ENCODE results near the gene MGAT5.

MGAT5 gene

DNA sequence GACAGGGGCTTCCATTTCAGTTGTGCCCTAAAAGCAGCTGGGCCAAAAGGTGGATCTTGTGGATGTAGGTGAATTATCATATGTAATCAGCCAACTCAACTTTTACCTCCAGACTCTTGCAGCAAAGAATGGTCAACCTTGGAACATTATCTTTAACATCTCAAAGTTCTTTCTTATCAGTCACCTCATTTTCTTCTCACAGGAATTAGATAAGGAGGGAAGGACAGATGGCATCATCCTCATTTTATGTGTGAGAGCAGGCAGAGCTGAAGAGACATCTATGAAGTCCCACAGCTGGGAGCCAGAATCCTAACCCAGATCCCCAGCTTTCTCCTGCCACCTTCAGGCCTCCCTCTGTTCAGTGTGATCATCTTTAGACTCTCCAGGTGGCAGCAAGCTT is 182.1 kb downstream of the MGAT5 start:
- H3K4me3 ChIP-seq (ENCODE audit: extremely low read depth, insufficient read depth, low read length, poor library complexity, severe bottlenecking): no peak overlapping the region
- peaks cover 34% of the 10 kb centered on the region for H3K36me3 ChIP-seq (ENCODE audit: control insufficient read depth, insufficient read depth, low read length)
- no peaks in the 10 kb centered on the region for H3K9me3 ChIP-seq (ENCODE audit: control insufficient read depth, low read length)
- H3K27ac ChIP-seq (ENCODE audit: low read depth, low read length, severe bottlenecking): no peak overlapping the region
- H3K4me1 ChIP-seq (ENCODE audit: control insufficient read depth, insufficient read depth, low read length, poor library complexity, severe bottlenecking): peaks cover 22% of the 10 kb centered on the region

DNA sequence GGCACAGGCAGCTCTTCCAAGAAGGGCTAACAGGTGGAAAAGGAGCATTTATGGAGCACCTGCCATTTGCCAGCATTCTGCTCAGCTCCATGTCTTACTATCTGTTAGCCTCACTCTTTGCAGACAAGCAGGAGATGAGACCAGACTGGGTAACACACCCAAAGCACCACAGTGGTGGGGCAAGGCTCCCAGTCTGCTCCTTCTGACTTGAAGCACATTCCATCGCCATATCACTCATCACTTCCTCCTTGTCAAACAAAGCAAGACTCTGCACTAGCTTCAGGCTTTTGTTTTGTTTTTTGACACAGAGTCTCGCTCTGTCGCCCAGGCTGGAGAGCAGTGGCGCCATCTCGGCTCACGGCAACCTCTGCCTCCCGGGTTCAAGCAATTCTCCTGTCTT is 182.8 kb downstream of the MGAT5 start:
- WGBS, 2 experiments (ENCODE audit: insufficient coverage in 2 of 2): 93 to 100% methylated on average over 7 of the region's 7 CpGs
- H3K9me3 ChIP-seq (ENCODE audit: control insufficient read depth, low read length): no peaks in the 10 kb centered on the region
- H3K4me3 ChIP-seq (ENCODE audit: extremely low read depth, insufficient read depth, low read length, poor library complexity, severe bottlenecking): no peak overlapping the region
- peaks cover 34% of the 10 kb centered on the region for H3K36me3 ChIP-seq (ENCODE audit: control insufficient read depth, insufficient read depth, low read length)
- H3K27ac ChIP-seq (ENCODE audit: low read depth, low read length, severe bottlenecking): no peak overlapping the region
- H3K4me1 ChIP-seq (ENCODE audit: control insufficient read depth, insufficient read depth, low read length, poor library complexity, severe bottlenecking): peaks cover 14% of the 10 kb centered on the region

DNA sequence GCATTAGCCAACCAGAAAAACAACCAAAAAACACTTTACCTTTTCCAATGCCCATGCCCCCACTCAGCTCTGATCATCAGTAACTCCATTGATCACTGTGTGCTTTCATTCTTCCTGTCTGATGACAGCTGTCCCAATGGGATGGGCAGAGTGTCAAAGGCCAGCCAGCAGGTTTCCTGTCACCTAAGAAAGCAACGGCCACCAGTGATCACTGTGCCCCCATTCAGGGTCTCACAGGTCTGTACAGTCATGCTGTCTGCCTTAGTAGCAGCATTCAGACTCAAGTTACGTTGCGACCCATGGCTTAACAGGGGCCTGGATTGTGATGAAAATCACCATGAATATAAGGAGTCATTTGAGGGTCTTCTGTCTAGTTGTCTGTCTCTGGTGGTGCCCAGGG is 184.5 kb downstream of the MGAT5 start:
- Histone ChIP-seq H3K36me3 (ENCODE audit: control insufficient read depth, insufficient read depth, low read length) (peaks cover 35% of the 10 kb centered on the region), H3K27ac (ENCODE audit: low read depth, low read length, severe bottlenecking) (no peak overlapping the region), H3K4me3 (ENCODE audit: extremely low read depth, insufficient read depth, low read length, poor library complexity, severe bottlenecking) (no peak overlapping the region), H3K9me3 (ENCODE audit: control insufficient read depth, low read length) (no peaks in the 10 kb centered on the region), H3K4me1 (ENCODE audit: control insufficient read depth, insufficient read depth, low read length, poor library complexity, severe bottlenecking) (no peaks in the 10 kb centered on the region)
- 90 to 94% methylated on average over 3 of the region's 3 CpGs for WGBS, 2 experiments (ENCODE audit: insufficient coverage in 2 of 2)

DNA sequence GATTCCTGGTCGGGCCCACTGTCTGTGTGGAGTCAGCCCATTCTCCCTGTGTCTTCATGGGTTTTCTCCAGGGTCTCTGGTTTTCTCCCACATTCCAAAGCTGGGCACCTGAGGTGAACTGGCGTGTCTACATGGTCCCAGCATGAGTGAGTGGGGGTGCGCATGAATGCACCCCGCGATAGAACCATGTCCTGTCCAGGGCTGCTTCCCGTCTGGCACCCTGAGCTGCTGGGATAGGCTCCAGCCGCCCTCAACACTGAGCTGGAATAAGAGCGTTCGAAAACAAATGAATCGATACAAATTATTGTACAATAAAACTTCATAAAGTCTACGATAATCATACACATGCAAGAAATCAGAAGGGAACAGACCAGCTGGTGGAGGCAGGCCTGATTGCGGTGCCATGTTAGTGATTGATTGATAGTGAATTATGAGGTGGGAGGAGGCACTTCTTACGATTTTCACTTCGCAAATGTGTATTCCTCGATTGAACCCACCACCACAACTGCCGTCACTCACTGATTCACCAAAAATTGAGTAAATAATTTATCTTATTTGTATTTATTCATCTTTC is 186.6 kb downstream of the MGAT5 start:
- 91 to 99% methylated on average over 7 to 9 of the region's 16 CpGs for WGBS, 2 experiments (ENCODE audit: insufficient coverage in 2 of 2)
- H3K4me3 ChIP-seq (ENCODE audit: extremely low read depth, insufficient read depth, low read length, poor library complexity, severe bottlenecking): no peak overlapping the region
- H3K4me1 ChIP-seq (ENCODE audit: control insufficient read depth, insufficient read depth, low read length, poor library complexity, severe bottlenecking): no peaks in the 10 kb centered on the region
- H3K9me3 ChIP-seq (ENCODE audit: control insufficient read depth, low read length): no peaks in the 10 kb centered on the region
- H3K27ac ChIP-seq (ENCODE audit: low read depth, low read length, severe bottlenecking): no peak overlapping the region
- peaks cover 30% of the 10 kb centered on the region for H3K36me3 ChIP-seq (ENCODE audit: control insufficient read depth, insufficient read depth, low read length)

DNA sequence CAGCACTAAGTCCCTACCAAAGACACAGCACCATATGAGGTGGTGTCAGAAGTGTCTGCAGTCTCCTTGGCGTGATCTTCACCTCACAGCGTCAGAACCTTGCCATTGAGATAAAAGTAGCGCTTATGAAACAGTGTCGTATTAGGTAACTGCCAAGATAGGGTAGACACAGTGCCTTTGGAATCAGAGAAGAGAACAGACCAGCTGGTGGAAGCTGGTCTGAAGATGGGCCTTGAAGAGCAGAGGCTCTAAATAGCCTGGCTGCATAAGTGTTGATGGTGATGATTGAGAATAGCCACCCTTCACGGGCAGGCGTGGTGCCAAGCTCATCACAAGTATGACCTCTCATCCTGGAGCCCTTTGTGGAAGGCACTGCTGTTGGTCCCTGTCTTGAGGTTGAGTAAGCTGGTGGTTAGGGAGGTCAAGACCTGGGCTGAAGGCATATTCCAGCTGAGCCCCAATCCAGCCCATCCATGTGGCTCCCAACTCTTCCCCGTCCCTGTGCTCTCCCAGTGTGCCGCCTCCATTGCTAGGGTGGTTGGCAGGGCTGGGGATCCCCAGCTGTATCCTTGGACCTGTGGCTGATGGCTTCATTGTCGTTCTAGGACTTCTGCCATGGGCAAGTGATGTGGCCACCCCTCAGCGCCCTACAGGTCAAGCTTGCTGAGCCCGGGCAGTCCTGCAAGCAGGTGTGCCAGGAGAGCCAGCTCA is 187.4 kb downstream of the MGAT5 start:
- 90 to 93% methylated on average over 8 to 11 of the region's 11 CpGs for WGBS, 2 experiments (ENCODE audit: insufficient coverage in 2 of 2)
- peaks cover 25% of the 10 kb centered on the region for H3K36me3 ChIP-seq (ENCODE audit: control insufficient read depth, insufficient read depth, low read length)
- no peak overlapping the region for H3K27ac ChIP-seq (ENCODE audit: low read depth, low read length, severe bottlenecking)
- peaks cover 6% of the 10 kb centered on the region for H3K4me1 ChIP-seq (ENCODE audit: control insufficient read depth, insufficient read depth, low read length, poor library complexity, severe bottlenecking)
- H3K4me3 ChIP-seq (ENCODE audit: extremely low read depth, insufficient read depth, low read length, poor library complexity, severe bottlenecking): no peak overlapping the region
- H3K9me3 ChIP-seq (ENCODE audit: control insufficient read depth, low read length): no peaks in the 10 kb centered on the region

DNA sequence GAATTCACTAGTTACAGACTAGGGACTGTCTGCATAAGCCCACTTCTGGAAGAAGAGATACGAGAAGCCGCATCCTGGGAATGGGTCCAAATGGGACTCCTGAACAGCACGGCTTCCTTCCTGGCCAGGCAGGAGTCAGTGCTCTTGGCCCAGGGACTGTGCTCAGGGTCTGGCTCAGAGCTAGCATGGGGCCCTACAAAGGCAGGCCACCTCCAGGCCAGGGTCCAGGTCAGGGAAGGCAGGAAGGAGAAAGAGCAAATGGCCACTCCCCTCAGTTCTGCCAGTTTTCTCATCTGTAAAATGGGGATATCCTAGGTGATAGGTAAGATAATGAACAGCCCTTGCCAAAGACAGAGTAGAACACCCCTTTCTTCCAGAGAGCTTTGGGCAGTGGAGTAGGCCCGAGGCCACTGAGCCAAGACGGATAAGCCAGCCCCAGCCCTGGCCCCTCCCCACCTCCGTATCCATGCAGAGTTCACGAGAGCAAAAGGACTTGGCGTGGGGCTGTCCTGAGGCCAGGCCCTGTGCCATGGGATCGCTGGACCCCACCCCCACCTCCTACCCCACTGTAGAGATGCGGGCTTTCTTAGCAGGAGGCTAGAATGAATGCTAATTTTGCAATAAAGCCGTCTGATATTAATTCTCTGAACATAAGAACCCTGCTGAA is 190.1 kb downstream of the MGAT5 start:
- Histone ChIP-seq H3K9me3 (ENCODE audit: control insufficient read depth, low read length) (no peaks in the 10 kb centered on the region), H3K4me1 (ENCODE audit: control insufficient read depth, insufficient read depth, low read length, poor library complexity, severe bottlenecking) (peaks cover 8% of the 10 kb centered on the region), H3K36me3 (ENCODE audit: control insufficient read depth, insufficient read depth, low read length) (peaks cover 19% of the 10 kb centered on the region), H3K4me3 (ENCODE audit: extremely low read depth, insufficient read depth, low read length, poor library complexity, severe bottlenecking) (no peak overlapping the region), H3K27ac (ENCODE audit: low read depth, low read length, severe bottlenecking) (no peak overlapping the region)
- 89 to 95% methylated on average over 4 to 7 of the region's 11 CpGs for WGBS, 2 experiments (ENCODE audit: insufficient coverage in 2 of 2)

DNA sequence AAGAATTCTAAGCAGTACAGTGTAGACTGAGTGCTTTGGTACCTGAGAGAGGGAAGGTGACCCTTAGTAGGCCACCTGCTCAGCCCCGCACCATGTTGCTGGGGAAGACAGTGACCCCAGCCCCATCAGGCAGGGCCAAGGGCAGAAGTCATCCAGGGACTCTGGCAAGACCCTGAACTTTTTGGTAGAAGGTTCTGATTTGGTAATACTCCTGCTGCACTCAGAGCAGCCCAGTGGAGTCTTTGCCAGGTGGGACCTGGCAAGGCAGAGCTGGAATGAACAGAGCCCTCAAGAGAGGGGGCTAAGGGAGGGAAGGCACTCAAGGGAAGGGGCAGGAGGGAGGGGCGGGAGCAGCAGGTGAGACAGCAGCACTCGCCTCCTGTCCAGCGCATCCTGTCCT is 191.2 kb downstream of the MGAT5 start:
- Histone ChIP-seq H3K4me3 (ENCODE audit: extremely low read depth, insufficient read depth, low read length, poor library complexity, severe bottlenecking) (no peak overlapping the region), H3K27ac (ENCODE audit: low read depth, low read length, severe bottlenecking) (no peak overlapping the region)
- 97 to 100% methylated on average over 4 of the region's 4 CpGs for WGBS, 2 experiments (ENCODE audit: insufficient coverage in 2 of 2)

DNA sequence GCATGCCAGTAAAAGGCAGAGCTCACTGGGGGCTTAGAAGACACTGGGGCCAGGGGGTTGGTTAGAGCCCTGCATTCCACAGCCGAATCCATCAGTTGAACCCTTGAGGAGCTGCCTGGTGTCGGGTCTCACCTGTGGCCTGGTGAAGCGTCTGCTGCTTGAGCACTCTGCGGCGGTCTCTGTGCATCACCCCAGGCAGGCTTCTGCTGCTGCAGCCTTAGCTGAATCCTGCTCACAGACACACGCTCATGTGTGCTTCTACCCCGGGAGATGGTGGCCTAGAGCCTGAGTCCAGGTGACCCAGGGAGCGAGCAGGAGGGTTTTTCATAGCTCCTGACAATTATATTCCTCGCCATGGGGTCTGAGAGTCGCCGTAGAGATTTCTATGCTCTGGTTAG is 192.1 kb downstream of the MGAT5 start:
- no peak overlapping the region for H3K27ac ChIP-seq (ENCODE audit: low read depth, low read length, severe bottlenecking)
- WGBS, 2 experiments (ENCODE audit: insufficient coverage in 2 of 2): 93% methylated on average over 11 of the region's 11 CpGs
- H3K4me1 ChIP-seq (ENCODE audit: control insufficient read depth, insufficient read depth, low read length, poor library complexity, severe bottlenecking): peaks cover 8% of the 10 kb centered on the region
- peaks cover 11% of the 10 kb centered on the region for H3K36me3 ChIP-seq (ENCODE audit: control insufficient read depth, insufficient read depth, low read length)
- H3K9me3 ChIP-seq (ENCODE audit: control insufficient read depth, low read length): no peaks in the 10 kb centered on the region
- H3K4me3 ChIP-seq (ENCODE audit: extremely low read depth, insufficient read depth, low read length, poor library complexity, severe bottlenecking): no peak overlapping the region

More for the DNA sequence above, 191.2 kb downstream of the MGAT5 start:
- H3K9me3 ChIP-seq (ENCODE audit: control insufficient read depth, low read length): no peaks in the 10 kb centered on the region
- peaks cover 15% of the 10 kb centered on the region for H3K36me3 ChIP-seq (ENCODE audit: control insufficient read depth, insufficient read depth, low read length)
- H3K4me1 ChIP-seq (ENCODE audit: control insufficient read depth, insufficient read depth, low read length, poor library complexity, severe bottlenecking): peaks cover 8% of the 10 kb centered on the region

DNA sequence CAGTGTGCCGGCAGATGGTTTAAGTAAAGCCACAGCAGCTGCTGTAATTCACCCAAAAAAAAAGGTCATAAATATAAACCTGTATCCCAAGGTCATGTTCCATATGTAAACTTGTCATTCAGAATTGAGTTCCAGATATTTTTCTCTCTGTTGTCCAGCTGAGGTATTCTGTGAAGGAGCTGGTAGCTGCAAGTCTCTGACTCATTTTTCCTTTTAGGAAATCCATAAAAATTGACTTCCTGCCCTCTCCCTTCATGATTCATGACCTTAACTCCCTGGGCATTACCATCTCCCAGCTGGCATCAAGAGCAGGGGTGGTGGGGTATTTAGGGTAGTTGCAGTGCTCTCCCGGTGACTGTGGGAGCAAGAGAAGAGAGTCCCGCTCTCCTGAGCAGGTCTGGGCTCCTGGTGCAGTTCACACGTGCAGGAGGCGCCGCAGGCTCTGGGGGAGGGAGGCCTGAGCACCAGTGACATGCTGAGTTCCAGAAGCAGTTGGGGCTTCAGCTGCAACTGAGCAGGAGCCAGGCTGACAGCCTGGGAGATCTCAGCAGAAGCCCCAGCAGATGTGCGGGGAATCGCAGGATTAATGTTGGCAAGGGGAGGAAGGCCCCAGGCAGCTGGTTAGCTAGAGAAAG is 192.6 kb downstream of the MGAT5 start:
- 88 to 100% methylated on average over 6 to 7 of the region's 8 CpGs for WGBS, 2 experiments (ENCODE audit: insufficient coverage in 2 of 2)
- Histone ChIP-seq H3K9me3 (ENCODE audit: control insufficient read depth, low read length) (no peaks in the 10 kb centered on the region), H3K36me3 (ENCODE audit: control insufficient read depth, insufficient read depth, low read length) (peaks cover 11% of the 10 kb centered on the region), H3K4me1 (ENCODE audit: control insufficient read depth, insufficient read depth, low read length, poor library complexity, severe bottlenecking) (peaks cover 8% of the 10 kb centered on the region), H3K4me3 (ENCODE audit: extremely low read depth, insufficient read depth, low read length, poor library complexity, severe bottlenecking) (no peak overlapping the region), H3K27ac (ENCODE audit: low read depth, low read length, severe bottlenecking) (no peak overlapping the region)

DNA sequence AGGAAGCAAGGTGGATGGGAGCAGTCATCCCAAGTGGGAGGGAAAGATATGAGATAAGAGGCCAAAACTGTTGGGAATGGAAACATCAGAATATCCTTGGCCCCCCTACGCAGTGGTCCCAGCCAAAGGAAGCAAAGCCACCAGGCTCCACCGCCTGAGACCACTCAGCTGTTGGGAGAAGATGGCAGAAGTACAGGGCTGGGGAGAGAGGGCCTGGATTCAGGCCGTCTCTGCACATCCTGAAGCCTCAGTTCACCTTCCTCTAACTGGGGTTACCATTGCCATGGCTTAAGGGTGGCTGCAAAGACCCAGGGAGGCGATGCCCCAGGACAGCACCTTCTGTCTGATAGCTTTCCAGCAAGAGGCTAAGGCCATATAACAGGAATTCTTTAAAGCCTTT is 193.8 kb downstream of the MGAT5 start:
- Histone ChIP-seq H3K4me3 (ENCODE audit: extremely low read depth, insufficient read depth, low read length, poor library complexity, severe bottlenecking) (no peak overlapping the region), H3K36me3 (ENCODE audit: control insufficient read depth, insufficient read depth, low read length) (peaks cover 11% of the 10 kb centered on the region), H3K9me3 (ENCODE audit: control insufficient read depth, low read length) (no peaks in the 10 kb centered on the region), H3K27ac (ENCODE audit: low read depth, low read length, severe bottlenecking) (no peak overlapping the region), H3K4me1 (ENCODE audit: control insufficient read depth, insufficient read depth, low read length, poor library complexity, severe bottlenecking) (peaks cover 8% of the 10 kb centered on the region)
- 96 to 100% methylated on average over 3 to 4 of the region's 4 CpGs for WGBS, 2 experiments (ENCODE audit: insufficient coverage in 2 of 2)

Data from mesodermal cell (in vitro differentiated cells).